Breast epithelium (tissue), 4 donors: ENCODE measurements around the gene GFRA1. TPM values are rescaled to one million over a fixed set of nuclear protein-coding genes. Genes with fewer than 3 reads are reported as not detected.

Source experiments
- DNase-seq, 2 donors: peaks; one replicate each; pipeline ENCODE4 v3.0.0-alpha.2; 2019; ENCODE audit warnings: low spot score in 2 of 2
- H3K27ac ChIP-seq, 2 donors: fragments of 200-600 bp; sonication (generic) in 1 of 2; one replicate each; pipeline ENCODE4 v1.5.1; 2016 to 2019; ENCODE audit warnings: mild to moderate bottlenecking in 1 of 2
- H3K27me3 ChIP-seq, 2 donors: fragments of 200-600 bp; sonication (generic) in 1 of 2; one replicate each; pipeline versions ENCODE4 v1.5.1 to v1.6.0; 2017 to 2019; ENCODE audit warnings: control low read depth in 1 of 2, mild to moderate bottlenecking in 1 of 2
- H3K36me3 ChIP-seq: fragments of 200-600 bp; one replicate; pipeline ENCODE4 v1.5.1; 2019
- H3K4me1 ChIP-seq, 2 donors: fragments of 200-600 bp; sonication (generic); one replicate each; pipeline ENCODE4 v1.5.1; 2016 to 2019; ENCODE audit warnings: control low read depth in 1 of 2
- H3K4me3 ChIP-seq, 3 donors: fragments of 200-600 bp; sonication (generic); 1 replicate in 2 of 3; 2 replicates in 1 of 3; pipeline ENCODE4 v1.5.1; 2016 to 2019; ENCODE audit warnings: mild to moderate bottlenecking in 3 of 3, moderate library complexity in 2 of 3
- H3K9me3 ChIP-seq, 2 donors: fragments of 200-600 bp; sonication (generic) in 1 of 2; one replicate each; pipeline ENCODE4 v1.5.1; 2016 to 2019; ENCODE audit warnings: control low read depth in 1 of 2
- CTCF ChIP-seq, 3 donors: fragments of 450-650 bp; IDR thresholded peaks; one replicate each; pipeline ENCODE4 v1.5.1; 2016 to 2017; ENCODE audit warnings: antibody characterized with exemption in 3 of 3, mild to moderate bottlenecking in 3 of 3, moderate library complexity in 3 of 3
- POLR2A ChIP-seq: fragments of 450-650 bp; IDR thresholded peaks from one replicate; pipeline ENCODE4 v1.6.1; 2016; ENCODE audit warnings: antibody characterized with exemption, mild to moderate bottlenecking, moderate library complexity
- POLR2AphosphoS5 ChIP-seq, 3 donors: sonication (generic); formaldehyde crosslinking; IDR thresholded peaks; one replicate each; pipeline ENCODE4 v1.6.1; 2017; ENCODE audit warnings: antibody characterized with exemption in 3 of 3
- intact Hi-C: fragments of 100-400 bp; cut with DNase I; formaldehyde crosslinking; loops from one replicate; pipeline ENCODE4 v1.15.1; 2023; ENCODE audit warnings: low total_unique reads
- total RNA-seq, 3 donors: library from RNA; depleted of rRNA; stranded (reverse); fragments of >200 nt; gene quantifications; one replicate each; pipeline ENCODE4 v1.1.0, GENCODE V29; 2016

Gene GFRA1
- total RNA-seq, 3 donors from 2014 or later, result 88.2 to 153 (median 98.5) TPM

- intact Hi-C loops, result no loop called here
- TF ChIP-seq POLR2A, result no peak
- TF ChIP-seq POLR2AphosphoS5 (IDR thresholded peaks at IDR 0.05), result no peak
- TF ChIP-seq CTCF (IDR thresholded peaks at IDR 0.05), result no peak
- Histone ChIP-seq H3K4me3 (no peak overlapping the region), H3K27me3 (no peaks in the 10 kb centered on the region), H3K27ac (no peak overlapping the region), H3K4me1 (no peaks in the 10 kb centered on the region), H3K9me3 (peaks cover 0 to 8% of the 10 kb centered on the region in 2 donors), H3K36me3 (no peaks in the 10 kb centered on the region)
- DNase-seq, result no peak
These were observed 243.2 kb downstream of the GFRA1 start for GRCh38 chr10:116029826-116030225.

GRCh38 chr10:116027355-116027754 is 245.7 kb downstream of the GFRA1 start:
- no peak for TF ChIP-seq POLR2A
- no peak for TF ChIP-seq CTCF (IDR thresholded peaks at IDR 0.05)
- no peak for TF ChIP-seq POLR2AphosphoS5 (IDR thresholded peaks at IDR 0.05)
- Histone ChIP-seq H3K4me3 (no peak overlapping the region), H3K9me3 (no peaks in the 10 kb centered on the region), H3K27ac (no peak overlapping the region), H3K36me3 (no peaks in the 10 kb centered on the region), H3K4me1 (no peaks in the 10 kb centered on the region), H3K27me3 (no peaks in the 10 kb centered on the region)
- DNase-seq, result no peak
- intact Hi-C loops, result no loop called here

GRCh38 chr10:116026725-116027124 is 246.3 kb downstream of the GFRA1 start:
- intact Hi-C loops, result no loop called here
- no peak overlapping the region for H3K4me3 ChIP-seq
- DNase-seq, result no peak
- no peak overlapping the region for H3K27ac ChIP-seq
- no peaks in the 10 kb centered on the region for H3K36me3 ChIP-seq
- no peaks in the 10 kb centered on the region for H3K27me3 ChIP-seq
- H3K9me3 ChIP-seq, result no peaks in the 10 kb centered on the region
- H3K4me1 ChIP-seq, result no peaks in the 10 kb centered on the region
- TF ChIP-seq POLR2AphosphoS5 (IDR thresholded peaks at IDR 0.05), result no peak
- TF ChIP-seq POLR2A, result no peak
- no peak for TF ChIP-seq CTCF (IDR thresholded peaks at IDR 0.05)

- intact Hi-C loops, result no loop called here
- no peaks in the 10 kb centered on the region for H3K4me1 ChIP-seq
- no peak overlapping the region for H3K27ac ChIP-seq
- H3K36me3 ChIP-seq, result no peaks in the 10 kb centered on the region
- no peak for DNase-seq
- no peaks in the 10 kb centered on the region for H3K27me3 ChIP-seq
- TF ChIP-seq POLR2A (no peak), POLR2AphosphoS5 (IDR thresholded peaks at IDR 0.05) (no peak), CTCF (IDR thresholded peaks at IDR 0.05) (no peak)
- H3K9me3 ChIP-seq, result no peaks in the 10 kb centered on the region
- no peak overlapping the region for H3K4me3 ChIP-seq
These were observed 246.7 kb downstream of the GFRA1 start for GRCh38 chr10:116026315-116026714.

- H3K27me3 ChIP-seq, result no peaks in the 10 kb centered on the region
- TF ChIP-seq CTCF (IDR thresholded peaks at IDR 0.05) (no peak), POLR2A (no peak), POLR2AphosphoS5 (IDR thresholded peaks at IDR 0.05) (no peak)
- H3K27ac ChIP-seq, result no peak overlapping the region
- H3K4me3 ChIP-seq, result no peak overlapping the region
- H3K4me1 ChIP-seq, result no peaks in the 10 kb centered on the region
- DNase-seq, result no peak
- H3K9me3 ChIP-seq, result no peaks in the 10 kb centered on the region
- intact Hi-C loops, result no loop called here
- H3K36me3 ChIP-seq, result no peaks in the 10 kb centered on the region
These were observed 248.6 kb downstream of the GFRA1 start for GRCh38 chr10:116024271-116024878.
